ENCODE results near the gene ANO5.
"Not testable (repeated sequence)": the region's sequence is repeated elsewhere in the genome, so short reads cannot be mapped to it uniquely, and the experiment has no call there.

Gene ANO5

GRCh38 chr11:22194306-22194705, 1.4 kb downstream of the ANO5 start:
- DNase-seq: no peak
- in situ Hi-C loops (cut with HindIII; ENCODE audit: low pct_ligation_motif_present, low pct_unique_long_range_greater_than_20kb, low sequenced_read_pairs): no loop called here

GRCh38 chr11:22194907-22195306, 2.0 kb downstream of the ANO5 start:
- no peak for DNase-seq
- in situ Hi-C loops (cut with HindIII; ENCODE audit: low pct_ligation_motif_present, low pct_unique_long_range_greater_than_20kb, low sequenced_read_pairs): no loop called here

DNA sequence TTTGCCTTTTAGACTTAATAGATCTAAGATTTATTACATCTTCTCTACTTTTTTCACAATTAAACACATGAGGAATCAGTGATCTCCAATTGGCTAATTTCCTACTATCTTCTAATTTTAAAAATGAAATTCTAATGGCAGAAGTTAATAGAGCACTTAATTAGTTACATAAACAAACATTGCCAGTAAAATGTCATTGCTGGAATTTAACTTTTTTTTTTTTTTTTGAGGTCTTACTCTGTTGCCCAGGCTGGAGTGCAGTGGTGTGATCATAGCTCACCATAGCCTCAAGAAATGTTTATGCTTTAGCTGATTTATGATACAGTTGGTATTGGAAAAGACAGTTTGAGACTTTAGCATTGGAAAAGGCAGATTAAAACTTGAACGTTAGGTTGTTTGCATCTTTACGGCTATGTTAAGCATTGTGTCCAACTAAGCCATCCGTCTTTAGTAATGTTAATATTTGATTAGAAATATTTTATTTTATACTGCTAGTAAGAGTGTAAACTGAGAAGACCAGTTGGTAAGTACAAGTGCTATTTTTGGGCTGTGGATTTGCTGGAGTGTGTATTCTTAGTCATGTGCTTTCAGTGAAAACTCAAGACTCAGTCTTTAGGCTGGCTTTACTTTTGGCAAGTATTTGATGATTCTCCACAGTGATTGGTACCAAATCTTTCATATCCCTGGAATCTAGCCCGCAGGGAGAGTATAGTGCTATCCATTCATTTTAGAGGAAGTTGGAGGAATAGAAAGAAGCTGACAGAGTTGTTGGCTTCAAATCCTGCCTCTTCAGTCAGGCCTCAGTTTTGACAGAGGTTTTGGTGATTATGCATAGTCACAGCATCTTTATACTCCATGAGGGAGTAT, 4.5 kb downstream of the ANO5 start:
- DNase-seq: no peak

DNA sequence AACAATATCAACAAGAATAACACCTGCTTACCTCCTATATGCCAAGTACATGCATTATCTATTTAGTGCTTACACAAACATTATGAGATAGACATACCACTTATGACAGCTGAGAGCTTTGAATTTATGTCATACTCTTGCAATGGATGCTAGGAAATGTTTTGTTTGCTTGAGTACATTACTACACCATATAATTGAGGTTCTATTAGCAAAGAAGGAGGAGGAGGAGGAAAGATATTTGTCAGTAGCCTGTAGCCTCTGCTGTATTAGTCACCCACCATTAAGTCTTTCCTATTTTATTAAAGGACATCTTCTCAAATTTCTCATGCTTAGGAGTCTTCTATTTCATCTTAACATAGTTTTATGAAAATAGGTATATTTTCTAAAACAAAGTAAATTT, 6.4 kb downstream of the ANO5 start:
- DNase-seq: no peak
- in situ Hi-C loops (cut with HindIII; ENCODE audit: low pct_ligation_motif_present, low pct_unique_long_range_greater_than_20kb, low sequenced_read_pairs): no loop called here

More for the DNA sequence above, 4.5 kb downstream of the ANO5 start:
- in situ Hi-C loops (cut with HindIII; ENCODE audit: low pct_ligation_motif_present, low pct_unique_long_range_greater_than_20kb, low sequenced_read_pairs): no loop called here

GRCh38 chr11:22203281-22203680, 10.4 kb downstream of the ANO5 start:
- no peak for DNase-seq
- in situ Hi-C loops (cut with HindIII; ENCODE audit: low pct_ligation_motif_present, low pct_unique_long_range_greater_than_20kb, low sequenced_read_pairs): no loop called here

- no peak for DNase-seq
Measured at GRCh38 chr11:22207162-22207561, 14.3 kb downstream of the ANO5 start.

GRCh38 chr11:22208151-22208858, 15.4 kb downstream of the ANO5 start:
- in situ Hi-C loops (cut with HindIII; ENCODE audit: low pct_ligation_motif_present, low pct_unique_long_range_greater_than_20kb, low sequenced_read_pairs): no loop called here
- DNase-seq: no peak

More at GRCh38 chr11:22207162-22207561, 14.3 kb downstream of the ANO5 start:
- in situ Hi-C loops (cut with HindIII; ENCODE audit: low pct_ligation_motif_present, low pct_unique_long_range_greater_than_20kb, low sequenced_read_pairs): no loop called here

DNA sequence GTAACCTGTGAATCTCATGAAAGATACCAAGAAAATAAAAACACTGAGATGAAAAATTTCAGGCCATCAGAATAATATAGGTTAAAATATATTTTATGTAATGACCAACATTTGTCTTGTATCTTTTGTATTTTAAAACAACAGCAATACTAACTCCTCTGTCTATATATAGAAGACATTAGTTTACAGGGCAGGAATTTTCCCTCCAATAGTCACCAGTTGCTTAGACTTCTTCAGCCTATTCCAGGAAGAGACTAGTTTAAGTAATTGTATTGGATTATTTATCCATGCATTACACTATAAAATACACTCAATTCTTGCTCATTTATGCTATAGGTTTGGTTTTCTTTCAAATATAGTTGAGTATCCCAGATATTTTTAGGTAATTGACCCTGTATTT, 24.1 kb downstream of the ANO5 start:
- no peak for DNase-seq
- in situ Hi-C loops (cut with HindIII; ENCODE audit: low pct_ligation_motif_present, low pct_unique_long_range_greater_than_20kb, low sequenced_read_pairs): no loop called here

DNA sequence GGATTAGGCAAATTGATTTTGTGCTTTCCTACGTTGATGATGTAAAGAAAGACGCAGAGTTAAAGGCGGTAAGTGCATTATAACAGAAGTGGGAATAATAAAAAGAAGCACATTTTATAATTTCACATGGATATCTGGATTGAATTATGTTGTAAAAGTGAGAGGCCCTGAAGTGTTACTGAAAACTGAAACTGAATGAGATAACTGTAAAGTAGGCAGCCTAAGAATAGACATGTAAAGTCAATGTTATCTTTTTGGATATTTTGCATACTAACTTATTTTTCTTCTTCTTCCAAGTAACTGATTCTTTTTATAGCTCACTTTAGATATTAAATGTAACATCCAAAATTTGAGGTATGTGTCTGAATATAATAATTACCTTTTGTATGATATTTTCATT, 28.3 kb downstream of the ANO5 start:
- in situ Hi-C loops (cut with HindIII; ENCODE audit: low pct_ligation_motif_present, low pct_unique_long_range_greater_than_20kb, low sequenced_read_pairs): no loop called here
- no peak for DNase-seq

DNA sequence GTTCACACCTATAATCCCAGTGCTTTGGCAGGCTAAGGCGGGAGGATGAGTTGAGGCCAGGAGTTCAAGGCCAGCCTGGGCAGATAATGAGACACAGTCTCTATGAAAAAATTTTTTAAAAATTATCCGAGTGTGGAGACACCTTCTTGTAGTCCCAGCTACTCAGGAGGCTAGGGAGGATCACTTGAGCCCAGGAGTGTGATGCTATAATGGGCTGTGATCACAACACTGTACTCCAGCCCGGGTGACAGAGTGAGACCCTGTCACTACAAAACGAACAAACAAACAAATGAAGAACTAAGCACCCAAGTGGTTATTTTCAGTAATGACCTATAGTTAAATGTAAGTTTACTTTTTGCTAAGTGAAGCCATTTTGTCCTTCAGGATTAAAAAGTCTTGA, 32.3 kb downstream of the ANO5 start:
- in situ Hi-C loops (cut with HindIII; ENCODE audit: low pct_ligation_motif_present, low pct_unique_long_range_greater_than_20kb, low sequenced_read_pairs): no loop called here

DNA sequence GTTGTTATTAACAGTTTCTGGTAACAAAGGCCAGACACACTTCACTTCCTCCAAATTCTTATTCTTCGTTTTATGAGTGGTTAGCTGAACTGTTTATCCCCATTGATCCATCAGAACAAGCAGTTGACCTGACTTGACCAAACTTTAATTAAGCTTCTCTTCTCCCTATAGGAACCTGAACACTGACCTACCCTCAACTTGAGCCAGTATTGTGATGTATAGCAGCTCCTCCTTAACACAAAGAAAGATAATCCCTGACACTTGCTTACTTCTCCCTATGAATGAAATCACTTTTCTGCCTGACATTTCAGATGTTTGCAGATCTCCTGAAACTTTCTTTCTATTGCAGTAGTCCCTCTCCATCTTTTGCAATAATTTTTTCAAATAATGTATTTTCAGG, 41.9 kb downstream of the ANO5 start:
- no peak for DNase-seq
- in situ Hi-C loops (cut with HindIII; ENCODE audit: low pct_ligation_motif_present, low pct_unique_long_range_greater_than_20kb, low sequenced_read_pairs): no loop called here

More for the DNA sequence above, 32.3 kb downstream of the ANO5 start:
- no peak for DNase-seq

- peak; percentile 42 for DNase-seq
- in situ Hi-C loops (cut with HindIII; ENCODE audit: low pct_ligation_motif_present, low pct_unique_long_range_greater_than_20kb, low sequenced_read_pairs): no loop called here
Measured at GRCh38 chr11:22244986-22245592, 52.2 kb downstream of the ANO5 start.

DNA sequence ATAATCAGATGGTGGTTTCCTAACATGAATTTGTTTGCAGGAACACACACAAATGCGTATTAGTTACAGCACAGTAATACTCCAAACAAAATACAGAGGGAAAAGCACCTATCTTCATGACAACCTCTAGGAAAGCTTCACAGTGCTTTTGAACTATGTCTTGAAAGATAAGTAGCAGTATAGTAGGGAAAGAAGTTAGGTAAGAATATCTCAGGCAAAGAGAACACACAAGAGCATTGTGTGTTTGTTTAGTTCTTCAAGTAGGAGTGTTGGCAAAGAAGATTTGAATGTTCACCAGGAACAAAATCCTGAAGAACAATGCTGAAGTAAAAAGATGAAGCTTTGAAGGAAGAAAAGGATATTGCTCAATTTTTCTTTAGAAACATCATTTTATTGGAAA, 54.1 kb downstream of the ANO5 start:
- DNase-seq: no peak
- in situ Hi-C loops (cut with HindIII; ENCODE audit: low pct_ligation_motif_present, low pct_unique_long_range_greater_than_20kb, low sequenced_read_pairs): no loop called here

DNA sequence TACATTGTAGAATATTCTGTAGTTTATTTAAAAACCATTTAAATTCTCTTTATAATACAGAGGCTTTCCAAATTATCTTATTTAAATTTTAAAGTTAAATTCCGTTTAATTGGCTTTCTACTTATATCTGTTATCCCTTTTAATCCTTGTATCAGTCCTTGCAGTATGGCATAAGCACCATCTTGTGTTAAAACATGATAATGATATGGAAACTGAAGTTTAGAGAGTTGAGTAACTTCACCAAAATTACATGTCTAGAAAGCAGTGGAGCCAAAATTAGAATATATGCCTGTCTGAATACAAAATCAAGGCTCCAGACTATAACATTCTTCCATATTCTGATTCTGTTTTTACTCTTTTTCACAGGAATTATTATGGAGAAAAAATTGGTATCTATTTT, 57.0 kb downstream of the ANO5 start:
- no peak for DNase-seq
- in situ Hi-C loops (cut with HindIII; ENCODE audit: low pct_ligation_motif_present, low pct_unique_long_range_greater_than_20kb, low sequenced_read_pairs): no loop called here

- in situ Hi-C loops (cut with HindIII; ENCODE audit: low pct_ligation_motif_present, low pct_unique_long_range_greater_than_20kb, low sequenced_read_pairs): no loop called here
- no peak for DNase-seq
Measured at GRCh38 chr11:22256876-22257275, 64.0 kb downstream of the ANO5 start.

DNA sequence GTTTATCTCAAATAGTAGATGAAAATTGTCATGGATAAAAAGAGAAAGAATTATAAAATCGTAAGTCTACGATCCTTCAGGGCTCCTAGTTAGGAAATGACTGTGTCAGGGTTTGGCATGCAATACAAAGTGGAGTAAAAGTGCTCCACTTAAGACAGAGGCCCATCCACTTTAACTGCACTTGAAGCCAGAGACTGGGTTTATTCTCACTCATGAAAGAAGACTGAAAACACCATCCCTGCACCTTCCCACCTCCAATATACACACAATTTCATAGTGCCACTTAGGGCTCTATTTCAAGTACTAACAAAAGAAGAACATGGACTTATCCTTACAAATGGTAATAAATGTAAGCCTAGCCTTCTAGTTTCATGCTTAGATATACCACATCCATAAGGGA, 70.7 kb downstream of the ANO5 start:
- in situ Hi-C loops (cut with HindIII; ENCODE audit: low pct_ligation_motif_present, low pct_unique_long_range_greater_than_20kb, low sequenced_read_pairs): no loop called here
- no peak for DNase-seq

DNA sequence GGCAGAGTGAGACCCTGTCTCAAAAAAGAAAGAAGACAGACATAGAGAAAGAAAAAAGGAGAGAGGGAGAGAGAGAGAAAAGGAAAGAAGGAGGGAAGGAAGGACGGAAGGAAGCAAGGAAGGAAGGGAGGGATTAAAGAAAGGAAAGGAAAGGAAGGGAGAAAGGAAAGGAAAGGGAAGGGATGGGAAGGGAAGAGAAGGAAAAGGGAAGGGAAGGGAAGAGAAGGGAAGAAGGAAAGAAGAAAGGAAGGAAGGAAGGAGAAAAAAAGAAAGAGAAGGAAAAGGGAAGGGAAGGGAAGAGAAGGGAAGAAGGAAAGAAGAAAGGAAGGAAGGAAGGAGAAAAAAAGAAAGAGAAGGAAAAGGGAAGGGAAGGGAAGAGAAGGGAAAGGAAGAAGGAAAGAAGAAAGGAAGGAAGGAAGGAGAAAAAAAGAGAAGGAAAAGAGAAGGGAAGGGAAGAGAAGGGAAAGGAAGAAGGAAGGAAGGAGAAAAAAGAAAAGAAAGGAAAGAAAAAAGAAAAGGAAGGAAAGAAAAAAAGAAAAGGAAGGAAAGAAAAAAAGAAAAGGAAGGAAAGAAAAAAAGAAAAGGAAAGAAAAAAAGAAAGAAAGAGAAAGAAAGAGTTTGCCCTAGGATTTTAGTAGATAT, 76.2 kb downstream of the ANO5 start:
- in situ Hi-C loops (cut with HindIII; ENCODE audit: low pct_ligation_motif_present, low pct_unique_long_range_greater_than_20kb, low sequenced_read_pairs); DNase-seq: not testable (repeated sequence)

DNA sequence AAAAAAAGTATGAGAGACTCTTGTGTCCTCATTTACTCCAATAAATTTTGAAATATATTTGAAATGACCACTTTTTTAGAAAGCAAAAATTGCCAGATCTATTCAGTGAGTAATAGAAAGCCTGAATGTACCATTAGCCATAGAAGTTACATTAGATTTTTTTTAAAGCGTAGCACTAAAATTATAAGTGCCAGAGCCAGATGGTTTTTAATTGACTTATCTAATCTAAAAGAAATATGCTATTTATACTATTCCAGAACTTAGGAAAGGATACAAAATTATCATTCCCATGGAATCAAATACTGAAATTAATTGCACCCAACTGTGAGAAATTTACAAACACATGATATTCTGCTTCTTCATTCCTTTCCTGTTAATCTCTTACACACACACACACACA, 80.9 kb downstream of the ANO5 start:
- in situ Hi-C loops (cut with HindIII; ENCODE audit: low pct_ligation_motif_present, low pct_unique_long_range_greater_than_20kb, low sequenced_read_pairs): no loop called here
- no peak for DNase-seq

DNA sequence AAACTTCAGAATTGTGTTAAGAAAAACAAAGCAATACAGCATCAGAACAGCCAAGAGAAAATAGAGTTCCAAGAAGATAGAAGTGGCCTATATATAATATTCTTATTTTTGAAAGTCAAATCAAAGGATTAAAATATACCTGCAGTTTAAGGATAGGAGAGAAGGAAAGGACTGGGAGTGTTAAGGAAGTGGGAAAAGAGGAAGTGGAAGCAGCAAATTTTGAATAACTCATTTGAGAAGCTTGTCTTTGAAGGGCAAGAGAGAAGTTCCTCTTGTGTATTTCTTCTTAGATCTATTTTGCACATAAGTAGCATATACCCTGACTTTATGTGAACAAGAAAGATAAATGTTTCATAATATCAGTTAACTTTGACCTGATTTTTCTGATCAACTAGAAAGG, 82.7 kb downstream of the ANO5 start:
- in situ Hi-C loops (cut with HindIII; ENCODE audit: low pct_ligation_motif_present, low pct_unique_long_range_greater_than_20kb, low sequenced_read_pairs): no loop called here
- no peak for DNase-seq
